Right lung (tissue), 5 donors: ENCODE measurements around the gene MRPL28. TPM values are rescaled to one million over a fixed set of nuclear protein-coding genes. Genes with fewer than 3 reads are reported as not detected.
"Not testable (repeated sequence)": the region's sequence is repeated elsewhere in the genome, so short reads cannot be mapped to it uniquely, and the experiment has no call there.

ENCODE experiments used
- DNase-seq, 2 donors: peaks; one replicate each; pipeline ENCODE4 v3.0.0-alpha.2; 2013
- polyA plus RNA-seq, 5 donors: library from polyadenylated mRNA; unstranded; fragments of 120-200 nt; gene quantifications; one replicate each; pipeline versions ENCODE4 v1.2.1 to v1.2.3, GENCODE V29; 2013; ENCODE audit warnings: inconsistent platforms in 1 of 5, low replicate concordance in 1 of 5; ENCODE audit not compliant: insufficient read length in 5 of 5, insufficient read depth in 1 of 5

MRPL28 gene
- polyA plus RNA-seq, 5 donors = 44.1 to 67.7 (median 48.7) TPM

DNA sequence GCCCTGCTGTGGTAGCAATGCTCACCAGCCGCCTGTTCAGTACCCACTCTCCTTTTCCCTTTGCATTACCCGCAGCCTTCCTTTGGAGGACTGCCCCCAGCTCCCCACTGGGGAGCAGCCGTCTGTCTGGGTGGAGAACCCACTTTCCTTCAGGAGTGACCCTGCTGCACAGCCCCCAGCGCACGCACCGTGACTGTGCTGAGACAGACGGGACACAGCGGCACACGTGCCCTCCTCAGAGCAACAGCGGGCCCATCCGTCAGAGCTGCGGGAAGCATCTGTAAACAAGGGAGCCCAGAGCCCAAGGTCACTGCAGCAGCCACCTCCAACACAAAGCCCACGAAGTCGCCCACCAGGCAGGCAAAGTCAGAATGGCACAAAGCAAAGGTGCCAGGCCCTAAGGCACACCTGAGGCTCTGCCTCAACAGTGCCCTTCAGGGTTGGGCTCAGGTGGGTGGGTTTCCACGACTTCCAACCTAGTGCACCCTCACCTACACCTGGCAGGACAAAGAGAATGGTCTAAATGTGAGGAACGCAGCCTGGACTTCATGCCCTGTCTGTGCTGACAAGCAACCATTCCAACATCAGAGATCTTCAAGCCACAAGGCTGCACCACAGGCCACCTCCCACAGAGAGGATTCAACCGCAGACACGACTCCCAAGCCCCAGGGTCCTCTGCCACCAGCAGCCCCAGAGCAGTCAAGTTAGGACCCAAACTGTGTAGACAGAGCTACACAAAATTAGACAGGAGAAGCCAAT is 27.7 kb downstream of the MRPL28 start:
- DNase-seq = no peak

DNA sequence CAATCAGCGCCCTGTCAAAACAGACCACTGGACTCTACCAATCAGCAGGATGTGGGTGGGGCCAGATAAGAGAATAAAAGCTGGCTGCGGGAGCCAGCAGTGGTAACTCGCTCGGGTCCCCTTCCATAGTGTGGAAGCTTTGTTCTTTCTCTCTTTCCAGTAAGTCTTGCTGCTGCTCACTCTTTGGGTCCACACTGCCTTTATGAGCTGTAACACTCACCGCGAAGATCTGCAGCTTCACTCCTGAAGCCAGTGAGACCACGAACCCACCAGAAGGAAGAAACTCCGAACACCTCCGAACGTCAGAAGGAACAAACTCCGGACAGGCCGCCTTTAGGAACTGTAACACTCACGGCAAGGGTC is 28.4 kb downstream of the MRPL28 start:
- DNase-seq = not testable (repeated sequence)

DNA sequence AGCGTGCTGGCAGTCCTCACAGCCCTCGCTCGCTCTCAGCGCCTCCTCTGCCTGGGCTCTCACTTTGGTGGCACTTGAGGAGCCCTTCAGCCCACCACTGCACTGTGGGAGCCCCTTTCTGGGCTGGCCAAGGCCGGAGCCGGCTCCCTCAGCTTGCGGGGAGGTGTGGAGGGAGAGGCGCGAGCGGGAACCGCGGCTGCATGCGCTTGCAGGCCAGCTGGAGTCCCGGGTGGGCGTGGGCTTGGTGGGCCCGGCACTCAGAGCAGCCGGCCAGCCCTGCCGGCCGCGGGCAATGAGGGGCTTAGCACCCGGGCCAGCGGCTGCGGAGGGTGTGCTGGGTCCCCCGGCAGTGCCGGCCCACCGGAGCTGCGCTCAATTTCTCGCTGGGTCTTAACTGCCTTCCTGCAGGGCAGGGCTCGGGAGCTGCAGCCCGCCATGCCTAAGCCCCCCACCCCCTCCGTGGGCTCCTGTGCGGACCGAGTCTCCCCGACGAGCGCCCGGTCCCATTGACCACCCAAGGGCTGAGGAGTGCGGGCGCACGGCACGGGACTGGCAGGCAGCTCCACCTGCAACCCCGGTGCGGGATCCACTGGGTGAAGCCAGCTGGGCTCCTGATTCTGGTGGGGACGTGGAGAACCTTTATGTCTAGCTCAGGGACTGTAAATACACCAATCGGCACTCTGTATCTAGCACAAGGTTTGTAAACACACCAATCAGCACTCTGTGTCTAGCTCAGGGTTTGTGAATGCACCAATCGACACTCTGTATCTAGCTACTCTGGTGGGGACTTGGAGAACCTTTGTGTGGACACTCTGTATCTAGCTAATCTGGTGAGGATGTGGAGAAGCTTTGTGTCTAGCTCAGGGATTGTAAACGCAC is 29.0 kb downstream of the MRPL28 start:
- not testable (repeated sequence) for DNase-seq

DNA sequence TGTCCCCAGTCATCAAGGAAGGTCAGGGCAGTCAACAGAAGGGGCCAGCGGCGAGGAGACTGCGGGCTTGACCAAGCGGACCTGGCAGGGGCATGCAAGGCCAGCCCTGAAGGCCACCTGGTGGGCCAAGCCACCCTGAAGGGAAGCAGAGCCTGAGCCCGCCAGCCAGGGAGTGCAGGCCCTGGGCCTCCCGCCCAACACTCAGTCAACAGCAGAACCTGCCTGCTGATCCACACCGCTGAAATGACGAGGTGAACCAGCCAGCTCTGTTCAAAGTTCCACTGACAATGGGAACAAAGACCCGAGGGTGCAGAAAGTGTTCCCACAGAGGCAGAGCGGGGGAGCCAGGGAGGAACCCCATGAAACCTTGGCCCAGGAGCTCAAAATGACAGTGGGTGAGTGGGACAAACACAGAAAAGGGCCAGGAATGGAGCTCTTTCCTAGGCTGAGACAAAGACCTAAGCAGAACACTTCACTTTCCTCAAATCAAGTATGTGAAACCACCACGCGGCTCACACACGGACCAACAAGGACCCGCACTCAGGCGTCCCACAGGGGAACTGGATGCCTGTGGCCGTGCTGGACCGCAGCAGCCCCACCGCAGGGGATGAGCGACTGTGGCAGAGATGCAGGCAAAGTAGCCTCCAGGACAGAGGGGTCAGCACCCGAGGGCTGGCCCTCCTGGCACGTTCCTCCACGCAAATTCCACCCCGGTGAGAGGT is 29.8 kb downstream of the MRPL28 start:
- DNase-seq = no peak

DNA sequence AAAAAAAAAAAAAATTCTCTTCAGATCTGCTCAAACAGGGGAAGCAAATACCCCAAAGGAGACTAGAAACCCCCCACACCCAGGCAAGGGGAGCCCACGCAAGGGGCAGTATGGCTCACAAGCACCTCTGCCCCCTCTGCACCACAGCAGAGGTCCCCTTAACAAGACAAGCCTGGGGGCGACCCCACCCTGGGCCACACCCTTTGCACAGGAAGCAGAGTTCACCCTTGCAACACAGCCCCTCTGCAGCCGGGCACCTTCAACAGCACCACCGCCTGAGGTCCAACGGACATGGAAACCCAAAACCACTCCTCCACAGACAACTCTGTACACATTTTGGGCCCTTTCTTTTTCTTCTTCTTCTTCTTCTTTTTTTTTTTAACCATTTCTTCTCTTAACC is 30.7 kb downstream of the MRPL28 start:
- DNase-seq = no peak

DNA sequence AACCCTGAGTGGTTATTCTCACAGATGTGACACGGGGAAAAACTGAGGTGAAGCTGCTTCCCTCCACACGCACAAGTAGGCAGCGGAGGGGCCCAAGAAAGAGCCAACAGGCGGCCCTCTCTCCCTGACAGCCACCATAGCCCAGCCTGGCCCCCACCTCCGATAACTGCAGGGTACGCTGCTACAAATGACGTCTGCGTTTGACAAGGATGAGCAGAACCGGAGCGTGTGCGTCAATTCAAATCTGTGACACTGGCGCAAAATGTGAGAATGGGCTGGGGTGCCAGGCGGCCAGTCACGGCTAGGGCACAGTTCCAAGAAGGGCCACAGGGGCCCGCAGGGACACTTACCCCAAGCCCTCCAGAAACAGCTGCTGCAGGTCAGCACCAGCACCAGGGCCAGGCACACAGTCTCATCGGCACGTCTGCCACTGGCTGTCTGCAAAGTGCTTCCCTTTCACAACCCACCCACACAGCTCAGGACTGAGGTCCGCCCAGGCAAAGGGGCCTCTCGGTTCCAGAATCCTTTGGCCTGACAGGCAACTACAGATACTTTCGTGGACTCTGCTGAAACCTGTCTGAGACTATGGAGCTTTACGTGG is 32.3 kb downstream of the MRPL28 start:
- no peak for DNase-seq

DNA sequence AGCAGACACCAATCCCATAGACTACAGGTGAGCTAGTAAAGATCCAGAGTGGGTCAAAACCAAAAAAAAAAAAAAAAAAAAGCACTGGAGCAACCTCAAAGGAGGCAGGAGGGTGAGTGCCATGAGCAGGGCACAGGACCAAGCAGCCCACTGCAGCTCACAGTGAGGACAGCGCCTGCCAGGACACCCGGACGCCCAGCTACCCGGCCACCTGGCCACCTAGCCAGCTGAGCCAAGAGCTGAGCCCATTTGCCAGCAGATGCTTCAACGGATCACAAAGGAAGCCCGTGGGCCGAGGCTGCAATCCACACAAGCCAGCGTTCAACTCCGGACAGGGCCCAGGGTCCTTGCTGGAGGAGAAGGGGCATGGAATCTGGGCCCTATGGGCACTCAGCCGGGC is 32.9 kb downstream of the MRPL28 start:
- DNase-seq = no peak

DNA sequence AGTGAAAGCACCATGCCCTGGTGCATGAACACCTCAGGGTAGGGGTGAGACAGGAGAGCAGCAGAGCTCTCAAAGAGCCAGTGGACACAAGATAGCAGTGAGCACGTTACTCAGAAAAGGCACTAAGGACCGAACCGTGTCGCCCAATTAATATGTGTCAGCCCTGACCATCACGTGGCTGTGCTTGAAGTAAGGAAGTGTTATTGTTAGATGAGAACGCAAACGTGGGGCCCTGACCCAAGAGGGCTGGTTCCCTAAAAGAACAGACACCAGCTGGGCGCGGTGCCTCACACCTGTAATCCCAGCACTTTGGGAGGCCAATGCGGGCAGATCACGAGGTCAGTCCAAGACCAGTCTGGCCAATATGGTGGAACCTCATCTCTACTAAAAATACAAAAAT is 34.1 kb downstream of the MRPL28 start:
- DNase-seq = no peak

DNA sequence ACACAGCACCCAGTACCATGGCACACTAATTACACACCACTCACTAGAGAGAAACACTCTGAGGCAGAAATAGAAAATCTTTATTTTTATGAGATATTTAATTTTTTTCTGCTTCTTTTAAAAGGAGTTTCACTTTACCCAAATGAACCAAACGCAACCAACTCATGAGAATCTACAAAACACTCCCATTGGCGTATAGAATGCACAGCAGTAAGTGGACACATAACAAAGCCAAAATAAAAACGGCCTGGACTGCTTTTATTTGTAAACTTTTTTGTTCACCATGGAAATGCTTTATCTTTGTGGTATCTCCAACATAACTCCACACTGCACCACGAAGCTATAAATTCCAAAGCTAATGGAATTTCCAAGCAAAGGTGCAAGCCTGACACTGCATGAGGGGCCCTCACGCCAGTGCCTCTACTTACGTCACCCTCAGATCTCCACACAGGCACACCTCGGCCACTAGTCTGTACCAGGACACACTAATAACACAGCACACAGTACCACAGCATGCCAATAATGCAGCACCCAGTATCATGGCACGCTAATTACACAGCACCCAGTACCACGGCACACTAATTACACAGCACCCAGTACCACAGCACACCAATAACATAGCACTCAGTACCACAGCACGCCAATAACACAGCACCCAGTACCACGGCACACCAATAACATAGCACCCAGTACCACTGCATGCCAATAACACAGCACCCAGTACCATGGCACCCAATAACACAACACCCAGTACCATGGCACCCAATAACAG is 35.3 kb downstream of the MRPL28 start:
- not testable (repeated sequence) for DNase-seq

DNA sequence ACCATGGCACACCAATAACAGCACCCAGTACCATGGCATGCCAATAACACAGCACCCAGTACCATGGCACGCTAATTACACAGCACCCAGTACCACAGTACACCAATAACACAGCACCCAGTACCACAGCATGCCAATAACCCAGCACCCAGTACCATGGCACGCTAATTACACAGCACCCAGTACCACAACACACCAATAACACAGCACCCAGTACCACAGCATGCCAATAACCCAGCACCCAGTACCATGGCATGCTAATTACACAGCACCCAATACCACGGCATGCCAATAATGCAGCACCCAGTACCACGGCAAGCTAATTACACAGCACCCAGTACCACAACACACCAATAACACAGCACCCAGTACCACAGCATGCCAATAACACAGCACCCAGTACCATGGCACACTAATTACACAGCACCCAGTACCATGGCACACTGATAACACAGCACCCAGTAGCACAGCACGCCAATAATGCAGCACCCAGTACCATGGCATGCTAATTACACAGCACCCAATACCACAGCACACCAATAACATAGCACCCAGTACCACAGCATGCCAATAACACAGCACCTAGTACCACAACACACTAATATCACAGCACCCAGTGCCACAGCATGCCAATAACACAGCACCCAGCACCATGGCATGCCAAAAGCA is 36.0 kb downstream of the MRPL28 start:
- not testable (repeated sequence) for DNase-seq

DNA sequence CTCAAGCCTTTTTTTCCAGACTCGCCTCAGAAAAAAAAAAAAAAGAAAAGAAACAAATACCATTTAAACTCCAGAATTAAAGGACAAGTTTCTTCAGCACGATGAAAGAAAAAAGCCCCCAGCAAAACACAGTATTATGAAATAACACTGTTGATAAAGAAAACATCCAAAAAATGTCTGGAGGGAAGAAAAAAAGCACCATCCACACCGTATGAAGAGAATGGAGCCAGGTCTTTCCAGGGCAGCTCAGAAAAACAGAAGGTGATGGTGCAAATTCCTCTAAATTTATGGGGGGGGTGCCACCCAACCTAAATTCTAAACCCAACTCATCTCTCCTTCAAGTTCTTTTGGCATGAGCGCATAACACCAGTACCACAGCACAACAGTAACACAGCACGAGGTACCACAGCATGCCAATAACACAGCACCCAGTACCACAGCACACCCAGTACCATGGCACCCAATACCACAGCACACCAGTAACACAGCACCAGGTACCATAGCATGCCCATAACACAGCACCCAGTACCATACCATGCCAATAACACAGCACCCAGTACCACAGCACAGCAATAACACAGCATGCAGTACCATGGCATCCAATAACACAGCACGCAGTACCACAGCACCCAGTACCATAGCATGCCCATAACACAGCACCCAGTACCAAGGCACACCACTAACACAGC is 36.8 kb downstream of the MRPL28 start:
- no peak for DNase-seq

DNA sequence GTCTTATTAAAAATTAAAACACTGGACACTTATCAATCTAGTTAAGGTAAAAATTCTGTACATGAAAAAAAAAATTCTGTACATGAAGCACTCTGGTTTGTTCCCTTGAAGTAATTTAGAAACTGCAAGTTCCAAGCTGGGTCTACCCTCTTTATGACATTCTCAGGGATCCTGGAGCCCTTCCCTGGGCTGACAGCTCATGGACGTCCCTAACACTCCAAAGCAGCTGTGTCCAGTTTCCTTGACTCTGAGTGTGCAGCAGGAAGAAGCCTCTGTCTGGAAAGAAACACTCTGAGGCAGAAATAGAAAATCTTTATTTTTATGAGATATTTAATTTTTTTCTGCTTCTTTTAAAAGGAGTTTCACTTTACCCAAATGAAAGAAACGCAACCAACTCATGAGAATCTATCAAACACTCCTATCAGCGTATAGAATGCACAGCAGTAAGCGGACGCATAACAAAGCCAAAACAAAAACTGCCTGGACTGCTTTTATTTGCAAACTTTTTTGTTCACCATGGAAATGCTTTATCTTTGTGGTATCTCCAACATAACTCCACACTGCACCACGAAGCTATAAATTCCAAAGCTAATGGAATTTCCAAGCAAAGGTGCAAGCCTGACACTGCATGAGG is 39.0 kb downstream of the MRPL28 start:
- peak; percentile 76 to 82 for DNase-seq

DNA sequence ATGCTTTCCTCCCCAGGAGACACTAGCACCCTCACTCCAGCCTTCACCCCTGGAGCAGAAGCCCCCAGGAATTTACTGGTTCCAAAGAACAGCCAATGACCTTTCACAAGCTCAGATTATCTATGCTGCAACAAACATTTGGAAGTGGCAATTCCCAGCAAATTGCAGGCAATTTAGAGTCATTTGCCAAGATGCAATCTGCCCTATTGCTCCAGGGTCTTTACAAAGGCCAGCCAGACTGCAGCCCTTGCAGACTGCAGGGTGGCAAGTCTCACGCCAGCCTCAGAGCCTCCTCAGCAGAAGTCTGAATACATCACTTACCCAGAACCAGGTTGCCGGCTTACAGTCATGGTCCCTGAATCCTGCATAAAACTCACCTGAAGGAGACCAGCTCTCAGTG is 39.6 kb downstream of the MRPL28 start:
- peak in 1 of 2 donors; percentile 23 for DNase-seq

DNA sequence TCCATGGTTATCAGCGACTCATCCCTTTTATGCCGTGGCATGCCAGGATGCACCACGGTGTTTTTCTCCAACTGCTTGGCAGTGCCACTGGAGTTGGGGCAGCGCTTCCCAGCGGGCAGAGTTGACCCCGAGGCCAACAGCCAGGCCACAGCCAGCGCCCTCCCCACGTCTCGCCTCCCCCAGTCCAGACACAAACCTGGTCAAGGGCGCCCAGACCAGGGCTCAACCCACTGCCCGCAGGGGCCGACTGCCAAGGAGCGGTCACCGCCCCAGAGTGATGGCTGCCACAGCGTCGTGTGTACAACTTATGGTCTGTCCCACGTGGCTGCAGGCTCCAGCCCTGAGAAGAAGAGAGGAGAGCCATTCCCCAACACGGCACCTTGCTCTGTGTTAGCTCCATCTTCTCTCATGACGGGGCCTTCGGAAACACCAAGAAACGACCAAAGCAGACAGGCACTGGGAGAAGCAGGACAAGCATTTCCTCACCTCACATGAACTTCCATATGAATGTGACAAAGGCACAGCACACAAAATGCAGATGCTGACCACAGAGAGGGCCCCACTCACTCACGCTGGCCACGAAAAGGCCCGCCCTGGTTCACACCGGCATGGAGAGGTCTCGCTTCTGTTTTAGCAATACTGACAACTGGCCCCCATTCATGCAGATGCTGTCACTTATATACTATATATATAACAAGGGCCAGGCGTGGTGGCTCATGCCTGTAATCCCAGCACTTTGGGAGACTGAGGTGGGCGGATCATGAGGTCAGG is 44.8 kb downstream of the MRPL28 start:
- DNase-seq = no peak

DNA sequence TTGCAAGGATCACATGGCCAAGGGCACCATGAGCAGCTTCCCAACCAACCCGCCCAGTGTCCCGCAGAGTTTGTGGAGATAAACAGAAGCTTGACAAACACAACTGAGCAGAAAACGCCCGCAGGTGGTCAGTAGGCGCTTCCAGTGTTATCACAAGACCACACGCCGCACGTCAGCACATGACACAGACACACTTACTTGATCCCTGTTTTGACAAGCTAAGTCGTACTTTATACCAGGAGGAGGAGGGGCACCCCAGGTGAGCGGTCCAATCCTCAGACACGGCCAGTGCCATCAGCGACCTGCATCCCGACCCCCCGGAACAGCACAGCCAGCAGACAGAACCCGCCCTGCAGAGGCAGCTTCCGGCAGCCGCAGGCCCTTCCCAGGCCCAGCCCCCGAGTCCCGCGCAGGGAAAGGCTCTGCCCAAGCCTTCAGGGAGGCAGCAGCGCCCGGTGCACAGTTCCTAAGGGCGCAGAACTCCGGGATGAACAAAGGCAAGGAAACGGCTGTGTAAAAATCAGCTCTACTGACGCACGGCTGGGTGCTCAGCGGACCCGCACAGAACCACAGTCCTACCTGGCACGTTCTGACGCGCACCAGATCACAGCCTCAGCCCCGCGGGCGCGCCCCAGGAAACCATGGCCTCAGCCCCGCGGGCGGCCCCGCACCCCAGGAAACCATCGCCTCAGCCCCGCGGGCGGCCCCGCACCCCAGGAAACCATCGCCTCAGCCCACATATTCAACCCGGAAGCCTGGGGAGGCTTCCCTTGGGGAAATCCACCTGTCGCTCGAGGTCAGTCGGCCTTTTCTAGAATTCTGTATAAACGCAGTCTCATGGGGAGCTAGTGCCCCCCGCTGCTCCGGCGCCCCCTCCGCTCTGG is 45.6 kb downstream of the MRPL28 start:
- no peak for DNase-seq

DNA sequence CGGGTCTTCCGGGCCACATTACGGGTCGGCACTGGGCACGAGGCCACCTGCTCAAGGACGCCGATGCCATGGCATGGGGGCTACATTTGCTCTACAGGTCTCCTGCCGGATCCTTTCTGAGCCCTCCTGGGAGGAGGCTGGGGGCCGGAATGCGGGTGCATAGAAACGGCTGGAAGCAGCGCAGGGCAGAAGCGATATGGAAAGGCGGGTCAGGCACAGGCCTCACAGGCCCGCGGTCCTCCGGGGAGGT is 46.2 kb downstream of the MRPL28 start:
- no peak for DNase-seq

DNA sequence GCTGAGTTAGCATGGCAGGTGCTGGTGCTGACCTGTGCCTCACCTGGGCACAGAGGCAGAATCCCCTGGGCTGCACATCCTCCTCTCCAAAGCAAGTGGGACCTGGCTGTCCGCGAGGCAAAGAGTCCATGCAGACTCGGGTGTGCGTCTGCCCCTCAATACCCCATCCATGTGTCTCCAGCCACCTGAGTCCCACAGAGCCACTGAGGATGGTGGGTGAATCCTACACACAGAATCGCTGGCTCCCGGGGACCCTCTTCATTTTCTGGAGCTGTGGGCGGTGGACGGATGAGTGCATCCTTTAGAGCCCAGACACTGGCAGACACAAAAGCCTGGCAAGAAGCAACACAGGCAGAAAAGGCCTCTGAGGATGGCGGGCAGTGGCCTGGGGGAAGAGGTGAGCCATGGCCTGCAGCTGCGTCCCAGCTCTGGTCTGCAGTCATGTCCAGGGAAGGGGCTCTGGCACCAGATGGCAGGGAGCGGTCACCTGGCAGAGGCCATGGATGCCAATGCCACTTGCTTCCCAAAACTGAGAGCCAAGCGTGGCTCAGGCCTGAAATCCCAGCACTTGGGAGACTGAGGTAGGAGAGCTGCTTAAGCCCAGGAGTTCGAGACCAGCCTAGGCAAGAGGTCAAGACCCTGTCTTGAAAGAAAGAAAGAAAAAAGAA is 47.7 kb downstream of the MRPL28 start:
- DNase-seq = no peak
